CD4-positive, alpha-beta T cell treated with Interleukin-6 for 4 hours (primary cell): ENCODE measurements around the gene VDR.

Experiments
- DNase-seq: peaks from one replicate; pipeline ENCODE4 v3.0.0-alpha.2; 2020; ENCODE audit warnings: mixed read lengths

Gene VDR

GRCh38 chr12:47891356-47891755 lies 13.4 kb downstream of the VDR start:
- DNase-seq, result no peak

DNA sequence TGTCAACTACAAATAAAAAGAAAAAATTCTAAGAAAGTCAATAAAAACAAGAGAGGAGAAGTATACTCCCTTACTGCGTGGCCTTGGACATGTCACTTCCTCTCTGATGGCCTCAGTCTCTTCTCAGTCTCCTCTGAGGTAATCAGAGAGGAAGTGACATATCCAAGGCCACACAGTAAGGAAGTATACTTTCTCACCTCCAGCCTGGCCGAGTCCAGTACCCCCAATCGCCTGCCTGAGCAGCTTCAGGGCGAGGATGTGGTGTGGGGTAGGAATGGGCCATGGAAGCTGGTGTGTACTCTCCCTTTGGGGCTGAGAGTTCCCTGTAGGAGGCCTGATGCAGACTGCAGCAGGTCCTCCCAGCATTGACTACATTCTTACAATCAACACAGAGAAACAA lies 15.8 kb downstream of the VDR start:
- DNase-seq, result no peak

- DNase-seq, result no peak
Measured at GRCh38 chr12:47888153-47888819, 16.5 kb downstream of the VDR start.

DNA sequence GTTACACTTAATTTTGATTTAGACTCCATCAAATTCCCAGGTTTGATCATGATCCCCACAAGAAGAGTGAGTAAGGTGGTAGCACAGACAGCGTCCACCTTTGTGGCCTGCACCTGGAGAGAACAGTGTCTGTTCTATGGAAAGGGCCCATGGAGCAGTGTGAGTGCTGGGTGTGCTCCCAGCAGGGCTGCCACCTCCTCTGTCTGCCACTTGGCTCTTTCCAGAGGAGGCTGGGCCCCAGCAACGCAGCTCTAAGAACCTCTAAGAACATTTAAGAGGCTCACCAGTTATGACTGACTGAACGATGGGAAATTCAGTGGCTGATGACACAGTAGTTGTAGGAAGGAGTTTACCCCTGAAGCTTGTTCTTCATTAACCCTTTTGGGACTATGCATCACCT lies 17.3 kb downstream of the VDR start:
- no peak for DNase-seq

DNA sequence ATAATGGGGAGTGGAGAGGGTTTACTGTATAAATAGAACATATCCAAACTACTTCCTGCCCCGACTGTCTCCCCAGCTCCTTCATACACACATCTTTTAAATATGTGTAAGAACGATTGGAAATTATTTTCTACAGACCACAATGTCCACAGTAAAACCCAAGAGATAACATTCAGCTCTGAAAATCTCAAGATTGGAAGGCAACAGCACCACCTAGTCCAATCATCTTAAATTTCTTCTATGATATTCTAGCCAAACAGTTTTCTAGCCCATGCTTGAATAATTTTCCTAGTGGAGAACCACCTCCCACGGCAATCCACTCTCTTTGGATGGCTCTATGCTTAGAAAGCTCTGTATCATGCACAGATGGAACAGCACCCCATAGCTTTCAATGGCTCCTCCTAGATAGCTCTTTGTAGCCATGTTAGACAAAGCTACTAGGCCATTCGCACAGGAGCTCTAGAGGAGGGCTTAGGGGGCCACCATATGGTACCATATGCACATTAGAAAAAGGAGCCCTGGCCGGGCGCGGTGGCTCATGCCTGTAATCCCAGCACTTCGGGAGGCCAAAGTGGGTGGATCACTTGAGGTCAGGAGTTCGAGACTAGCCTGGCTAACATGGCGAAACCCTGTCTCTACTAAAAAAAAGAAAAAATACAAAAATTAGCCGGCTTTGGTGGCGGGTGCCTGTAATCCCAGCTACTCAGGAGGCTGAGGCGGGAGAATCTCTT lies 18.1 kb downstream of the VDR start:
- no peak for DNase-seq

DNA sequence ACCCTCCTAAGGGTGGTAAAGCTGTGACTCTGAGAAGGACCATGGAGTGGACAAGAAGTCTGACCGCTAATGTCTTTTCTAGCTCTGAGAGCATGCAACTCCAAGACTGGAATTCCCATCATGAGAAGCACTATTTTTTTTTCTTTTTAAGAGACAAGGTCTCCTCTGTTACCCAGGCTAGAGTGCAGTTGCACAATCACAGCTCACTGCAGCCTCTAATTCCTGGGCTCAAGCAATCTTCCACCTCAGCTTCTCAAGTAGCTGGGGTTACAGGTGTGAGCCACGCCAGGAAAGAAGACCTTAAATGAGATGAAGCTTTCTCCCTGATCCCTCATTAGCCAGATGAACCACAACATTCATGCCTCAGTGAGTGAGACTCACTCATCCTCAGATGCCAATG lies 19.2 kb downstream of the VDR start:
- DNase-seq, result no peak

DNA sequence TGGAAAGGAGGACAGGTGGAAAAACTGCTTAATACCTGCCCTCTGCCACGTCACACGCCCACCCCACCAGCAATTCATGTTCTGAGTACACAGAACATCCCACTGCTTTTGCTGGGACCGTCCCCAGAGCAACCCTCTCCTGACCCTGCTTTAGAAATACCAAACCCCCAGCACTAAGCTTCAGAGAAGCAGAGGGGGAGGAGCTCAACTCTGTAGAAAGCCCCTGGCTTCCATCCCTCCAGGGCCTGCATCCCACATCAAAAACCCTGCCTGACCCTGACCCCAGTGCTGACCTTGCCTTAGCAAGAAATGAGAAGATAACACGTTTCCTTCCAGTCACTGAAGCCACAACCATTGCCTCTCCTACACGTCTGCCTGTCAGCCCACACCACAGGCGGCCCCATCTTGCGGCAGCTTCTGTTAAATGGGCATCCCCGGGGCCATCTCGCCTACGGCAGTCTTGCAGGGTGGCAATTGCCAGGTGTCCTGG lies 19.7 kb downstream of the VDR start:
- peak; percentile 40 for DNase-seq

- DNase-seq, result no peak
Measured at GRCh38 chr12:47884501-47884900, 20.3 kb downstream of the VDR start.

DNA sequence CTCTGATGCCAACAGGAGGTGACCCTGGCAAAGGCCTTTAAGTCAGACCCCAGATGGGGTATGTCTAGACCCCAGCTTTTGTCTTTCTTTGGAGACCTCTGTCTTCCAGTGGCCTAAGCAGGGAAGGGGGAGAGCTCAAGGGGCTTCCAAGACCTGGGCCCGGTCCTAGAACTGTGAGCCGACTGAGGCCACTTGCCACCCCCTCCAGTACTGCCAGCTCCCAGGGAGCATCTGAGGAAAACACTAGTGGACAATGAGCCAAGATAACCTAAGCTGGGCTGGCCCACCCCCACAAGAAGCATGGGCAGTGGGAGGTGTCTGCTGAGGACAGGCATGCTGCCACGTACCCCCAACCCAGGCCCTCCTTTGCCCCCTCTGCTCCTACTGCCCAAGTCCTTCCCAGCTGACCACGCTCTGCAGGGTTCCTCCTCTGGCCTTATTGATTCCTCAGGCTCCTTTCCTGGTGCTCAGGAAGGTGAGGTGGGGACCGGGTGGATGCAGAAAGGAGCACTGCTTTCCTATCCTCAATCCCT lies 21.1 kb downstream of the VDR start:
- DNase-seq, result no peak

GRCh38 chr12:47882781-47883546 lies 21.8 kb downstream of the VDR start:
- DNase-seq, result peak; percentile 49

DNA sequence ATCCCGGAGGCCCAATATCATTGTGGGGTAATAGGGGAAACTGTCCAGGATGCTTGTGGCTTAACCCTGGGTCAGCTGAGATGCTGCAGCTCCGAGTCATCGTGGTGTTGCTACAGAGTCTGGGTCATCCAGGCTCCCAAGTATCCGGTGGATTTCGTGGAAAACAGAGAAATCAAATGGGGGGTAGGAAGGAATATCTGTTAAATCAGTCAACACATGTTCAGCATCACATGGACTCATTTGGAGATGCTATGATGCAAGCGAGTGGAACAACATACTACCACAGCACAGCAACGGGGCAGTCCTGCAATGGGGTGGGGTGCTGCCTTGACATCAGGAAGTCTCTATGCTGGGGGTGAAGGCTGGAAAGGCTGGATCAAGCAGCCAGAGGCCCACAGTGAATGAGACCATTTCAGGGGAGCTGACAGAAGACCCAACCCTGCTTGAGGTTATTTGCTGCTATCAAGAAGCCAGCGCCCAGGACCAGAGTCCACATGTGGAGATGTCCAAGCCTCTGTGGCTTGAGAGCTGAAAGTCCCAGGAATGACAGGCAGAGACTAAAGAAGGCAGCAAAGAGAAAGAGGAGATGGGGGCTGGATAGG lies 22.9 kb downstream of the VDR start:
- no peak for DNase-seq

DNA sequence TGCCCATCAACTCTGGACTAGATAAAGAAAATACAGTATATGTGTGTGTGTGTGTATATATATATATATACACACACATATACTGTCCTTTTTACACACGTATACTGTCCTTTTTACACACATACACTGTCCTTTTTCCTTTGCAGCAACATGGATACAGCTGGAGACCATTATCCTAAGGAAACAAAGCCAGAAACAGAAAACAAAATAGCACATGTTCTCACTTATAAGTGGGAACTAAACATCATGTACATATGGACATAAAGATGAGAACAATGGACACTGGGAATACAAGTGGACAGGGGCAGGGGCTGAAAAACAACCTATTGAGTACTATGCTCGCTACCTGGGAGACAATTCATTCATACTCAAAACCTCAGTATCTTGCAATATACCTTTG lies 23.7 kb downstream of the VDR start:
- DNase-seq, result no peak

GRCh38 chr12:47878918-47879481 lies 25.8 kb downstream of the VDR start:
- DNase-seq, result no peak

DNA sequence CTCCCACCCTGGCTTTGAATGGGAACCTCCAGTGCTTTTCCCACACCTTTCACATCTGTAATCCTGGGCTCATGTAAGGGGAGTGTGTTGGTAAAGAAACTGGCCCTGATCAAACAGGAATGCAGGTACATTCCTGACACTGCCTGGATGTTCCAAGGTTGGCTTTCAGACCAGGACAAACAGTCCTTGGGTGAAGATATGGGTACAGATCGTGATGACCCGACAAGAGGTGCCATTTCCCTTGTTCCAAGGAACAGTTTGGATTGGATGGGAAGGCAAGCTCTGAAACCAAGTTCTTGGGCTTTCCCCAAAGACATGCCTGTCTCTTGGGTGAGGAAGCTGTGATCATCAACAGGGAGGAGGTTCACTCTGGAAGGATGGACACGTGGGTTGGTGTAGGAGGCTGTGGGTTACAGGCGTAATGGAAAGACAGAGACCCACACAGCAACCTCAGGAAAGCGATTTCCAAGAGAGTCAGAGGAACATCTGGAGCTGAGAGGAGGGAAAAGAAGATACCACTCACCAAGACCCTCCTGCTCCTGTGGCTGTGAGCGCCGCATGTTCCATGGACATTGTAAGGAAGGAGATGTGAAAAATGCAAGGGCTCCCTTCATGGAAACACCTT lies 26.4 kb downstream of the VDR start:
- DNase-seq, result no peak

DNA sequence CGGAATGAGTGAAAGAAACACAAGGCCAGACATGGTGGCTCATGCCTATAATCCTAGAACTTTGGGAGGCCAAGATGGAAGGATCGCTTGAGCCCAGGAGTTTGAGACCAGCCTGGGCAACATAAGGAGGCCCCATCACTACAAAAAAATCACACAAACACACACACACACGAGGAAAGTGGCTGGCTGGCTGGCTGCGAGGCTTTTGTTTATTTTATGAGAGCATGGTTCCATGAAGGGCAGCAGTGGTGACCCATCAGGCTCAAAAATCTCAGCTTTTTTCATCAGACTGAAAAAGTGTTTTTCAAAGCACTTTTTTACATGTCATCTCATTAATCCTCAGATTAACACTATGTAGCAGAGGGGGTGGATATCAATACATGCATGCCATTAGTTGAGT lies 27.7 kb downstream of the VDR start:
- no peak for DNase-seq

DNA sequence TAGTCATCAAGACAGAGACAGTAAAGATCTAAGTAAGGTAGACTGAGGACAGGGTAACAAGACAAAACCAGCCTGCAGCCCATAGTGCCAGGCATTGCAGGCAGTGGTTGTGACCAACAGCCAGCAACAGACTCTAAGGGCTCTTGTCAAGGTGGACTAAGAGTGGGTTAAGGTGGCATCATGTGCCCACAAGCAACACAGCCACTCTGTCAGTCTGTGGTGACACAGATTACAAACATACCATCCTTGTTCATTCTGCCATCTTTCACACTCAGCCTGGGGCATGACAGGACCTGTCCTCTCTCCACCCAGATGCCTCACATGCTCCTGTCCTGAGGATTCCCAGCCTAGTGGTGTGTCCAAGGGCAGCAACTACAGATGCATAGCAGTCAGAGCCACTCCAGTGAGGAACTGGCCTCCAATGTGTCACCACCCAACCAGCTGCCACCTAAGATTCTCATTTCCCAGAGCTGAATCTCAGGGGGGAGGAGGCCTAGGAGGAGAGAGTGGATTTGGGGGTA lies 28.3 kb downstream of the VDR start:
- DNase-seq, result no peak

DNA sequence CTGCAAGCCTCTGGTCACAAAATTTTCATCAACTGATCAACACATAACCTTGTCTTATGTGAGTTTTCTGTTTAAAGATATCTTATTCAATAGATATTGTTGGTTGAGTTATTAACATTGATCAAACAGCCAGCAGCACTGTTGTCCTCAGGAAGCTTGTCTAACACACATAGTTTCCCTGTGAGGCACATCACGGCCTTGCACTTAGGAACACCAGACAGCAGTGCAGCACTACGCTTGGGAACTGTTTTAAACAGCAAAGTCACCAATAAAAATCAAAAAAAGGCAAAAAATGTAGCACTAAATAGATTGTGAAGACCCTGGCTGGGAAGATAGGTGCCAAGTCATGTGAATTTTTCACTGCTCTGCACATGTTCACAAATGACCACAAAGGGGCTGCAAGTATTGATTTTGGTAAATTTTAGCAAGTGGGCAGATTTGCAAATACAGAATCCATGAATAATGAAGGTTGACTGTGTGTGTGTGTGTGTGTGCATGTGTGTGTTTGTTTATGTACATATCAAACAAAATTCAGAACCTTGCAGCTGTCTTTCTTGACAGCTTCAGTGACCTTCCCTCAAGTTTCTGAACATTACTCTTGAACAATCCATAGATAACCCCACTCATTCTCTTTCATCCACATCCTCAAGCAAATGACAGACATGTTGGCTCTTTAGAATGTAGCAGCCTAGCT lies 28.9 kb downstream of the VDR start:
- no peak for DNase-seq

GRCh38 chr12:47874316-47874715 lies 30.5 kb downstream of the VDR start:
- DNase-seq, result no peak

- peak; percentile 16 for DNase-seq
Measured at GRCh38 chr12:47870175-47870781, 34.5 kb downstream of the VDR start.

GRCh38 chr12:47868552-47869031 lies 36.2 kb downstream of the VDR start:
- no peak for DNase-seq

DNA sequence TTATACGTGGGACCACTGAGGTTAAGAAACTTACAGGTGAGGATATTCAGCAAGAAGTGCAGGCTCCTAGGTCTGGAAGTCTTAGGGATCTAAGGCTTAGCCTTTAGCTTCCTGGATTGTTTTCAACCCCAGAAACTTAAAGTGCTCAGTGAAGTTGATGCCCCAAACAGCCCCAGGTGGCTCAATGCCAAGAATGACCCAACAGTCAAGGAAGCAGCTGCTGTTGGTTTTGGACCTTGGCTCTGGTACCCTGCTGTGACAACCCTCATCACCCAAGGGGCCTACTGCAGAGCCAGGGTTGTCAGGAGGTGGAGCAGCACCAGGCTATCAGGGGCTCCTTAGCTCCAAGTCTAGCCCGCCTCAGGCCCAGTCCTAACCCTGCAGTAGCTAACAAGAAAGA lies 36.8 kb downstream of the VDR start:
- DNase-seq, result no peak
